LNCAP (cell line): ENCODE data around the gene AMHR2.

Source experiments
- CTCF ChIP-seq: fragments of 450-650 bp; IDR thresholded peaks from 2 replicates; pipeline ENCODE4 v1.5.1; 2017; ENCODE audit warnings: mild to moderate bottlenecking

The AMHR2 gene

GRCh38 chr12:53381731-53382630 is 41.7 kb upstream of the AMHR2 start:
- TF ChIP-seq CTCF = peak; percentile 59; the same call in 1 of the 2 replicates

DNA sequence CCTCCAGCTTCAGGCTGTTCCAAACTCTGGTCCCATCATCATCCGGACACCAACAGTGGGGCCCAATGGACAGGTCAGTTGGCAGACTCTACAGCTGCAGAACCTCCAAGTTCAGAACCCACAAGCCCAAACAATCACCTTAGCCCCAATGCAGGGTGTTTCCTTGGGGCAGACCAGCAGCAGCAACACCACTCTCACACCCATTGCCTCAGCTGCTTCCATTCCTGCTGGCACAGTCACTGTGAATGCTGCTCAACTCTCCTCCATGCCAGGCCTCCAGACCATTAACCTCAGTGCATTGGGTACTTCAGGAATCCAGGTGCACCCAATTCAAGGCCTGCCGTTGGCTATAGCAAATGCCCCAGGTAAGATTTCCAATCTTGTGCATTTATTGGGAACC is 40.4 kb upstream of the AMHR2 start:
- no peak for TF ChIP-seq CTCF

GRCh38 chr12:53388932-53389331 is 34.7 kb upstream of the AMHR2 start:
- TF ChIP-seq CTCF = no peak

- TF ChIP-seq CTCF = no peak
Measured at GRCh38 chr12:53389702-53390101, 34.0 kb upstream of the AMHR2 start.

- TF ChIP-seq CTCF = no peak
Measured at GRCh38 chr12:53391724-53392123, 31.9 kb upstream of the AMHR2 start.

- no peak for TF ChIP-seq CTCF
Measured at GRCh38 chr12:53399896-53400295, 23.8 kb upstream of the AMHR2 start.

GRCh38 chr12:53402871-53403270 is 20.8 kb upstream of the AMHR2 start:
- TF ChIP-seq CTCF = no peak
